ENCODE measurements around the gene AATK.

DNA sequence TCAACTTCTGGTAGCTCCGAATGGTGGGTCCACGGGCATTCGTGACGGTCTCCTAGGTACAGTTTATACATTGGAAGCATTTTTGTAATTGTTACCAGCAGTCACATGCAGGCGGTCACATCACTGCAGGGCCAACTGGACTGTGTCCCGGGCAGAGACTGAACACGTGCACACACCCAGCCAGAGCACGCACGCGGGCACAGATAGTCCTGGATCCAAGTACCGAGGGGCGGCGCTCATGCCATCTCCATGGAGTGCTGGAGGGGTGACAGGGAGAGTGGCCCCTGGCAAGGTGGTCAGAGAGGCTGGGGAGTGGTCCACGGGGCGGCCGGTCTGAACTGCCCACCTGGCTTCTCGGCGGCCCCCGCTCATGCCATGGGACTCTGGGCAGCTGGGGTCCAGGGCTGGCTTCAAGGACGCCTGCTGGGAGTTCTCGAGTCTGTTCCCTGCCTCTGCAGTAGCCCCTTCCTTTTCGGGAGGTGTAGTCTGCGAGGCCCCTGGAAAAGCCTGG lies 96.8 kb downstream of the AATK start:
- TF ChIP-seq, protein P1, sequence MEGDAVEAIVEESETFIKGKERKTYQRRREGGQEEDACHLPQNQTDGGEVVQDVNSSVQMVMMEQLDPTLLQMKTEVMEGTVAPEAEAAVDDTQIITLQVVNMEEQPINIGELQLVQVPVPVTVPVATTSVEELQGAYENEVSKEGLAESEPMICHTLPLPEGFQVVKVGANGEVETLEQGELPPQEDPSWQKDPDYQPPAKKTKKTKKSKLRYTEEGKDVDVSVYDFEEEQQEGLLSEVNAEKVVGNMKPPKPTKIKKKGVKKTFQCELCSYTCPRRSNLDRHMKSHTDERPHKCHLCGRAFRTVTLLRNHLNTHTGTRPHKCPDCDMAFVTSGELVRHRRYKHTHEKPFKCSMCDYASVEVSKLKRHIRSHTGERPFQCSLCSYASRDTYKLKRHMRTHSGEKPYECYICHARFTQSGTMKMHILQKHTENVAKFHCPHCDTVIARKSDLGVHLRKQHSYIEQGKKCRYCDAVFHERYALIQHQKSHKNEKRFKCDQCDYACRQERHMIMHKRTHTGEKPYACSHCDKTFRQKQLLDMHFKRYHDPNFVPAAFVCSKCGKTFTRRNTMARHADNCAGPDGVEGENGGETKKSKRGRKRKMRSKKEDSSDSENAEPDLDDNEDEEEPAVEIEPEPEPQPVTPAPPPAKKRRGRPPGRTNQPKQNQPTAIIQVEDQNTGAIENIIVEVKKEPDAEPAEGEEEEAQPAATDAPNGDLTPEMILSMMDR (IDR thresholded peaks at IDR 0.05) = no peak
- TF ChIP-seq POLR2A (IDR thresholded peaks at IDR 0.05) = no peak

Measured in adrenal gland (tissue), 5 donors.